ENCODE results near the gene SPC25. TPM values are rescaled to one million over a fixed set of nuclear protein-coding genes. Genes with fewer than 3 reads are reported as not detected.
A peak's percentile ranks its signal among the peaks of the same experiment; 100 is the strongest.

Gene SPC25
- total RNA-seq, 1 experiment from 2014 or later, result 64.3 TPM

DNA sequence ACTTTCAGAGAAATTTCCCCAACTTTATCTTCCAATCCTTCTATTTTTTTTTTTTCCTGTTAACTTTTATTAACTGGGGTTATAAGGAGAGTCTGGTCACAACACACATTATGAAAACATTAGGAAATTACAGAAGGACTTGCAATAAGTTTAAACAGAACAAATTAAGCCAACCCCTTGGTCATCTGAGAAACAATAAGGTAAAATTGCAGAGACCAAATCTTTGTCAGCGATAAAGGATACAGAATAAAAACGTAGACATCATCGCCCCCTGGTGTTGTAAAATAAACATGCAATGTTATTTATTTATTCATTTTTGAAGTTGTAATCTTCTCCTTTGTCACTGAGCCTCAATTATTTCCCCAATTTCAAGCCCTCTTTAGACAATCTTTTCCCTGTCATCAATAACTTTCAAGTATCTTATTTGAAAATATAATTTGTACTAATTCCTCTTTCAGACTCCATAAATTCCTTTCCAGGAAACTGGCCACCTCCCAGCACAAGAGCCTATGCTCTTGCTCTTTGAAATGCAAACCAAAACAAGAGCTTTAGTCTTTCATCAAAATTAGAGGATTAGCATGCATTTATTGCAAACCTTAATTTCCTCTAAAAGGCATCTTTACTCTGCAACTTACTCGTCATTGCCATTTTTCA lies 30.4 kb upstream of the SPC25 start:
- peak; percentile 58 for DNase-seq (ENCODE audit: low spot score)

DNA sequence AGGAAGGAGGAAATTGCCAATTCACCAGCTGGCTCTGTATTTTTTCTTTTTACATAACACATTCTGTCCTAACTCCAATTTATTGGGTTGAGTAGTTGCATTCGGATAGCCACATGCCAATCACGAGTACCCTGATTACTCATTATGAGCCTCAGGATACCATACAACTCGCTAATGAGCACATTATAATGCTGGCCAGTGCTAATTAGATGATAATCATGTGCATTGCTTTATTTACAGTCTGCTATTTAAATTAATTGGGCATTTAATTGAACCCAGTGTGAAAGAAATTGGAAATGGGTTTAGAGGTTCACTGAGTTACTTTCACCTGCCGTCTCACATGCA lies 26.1 kb upstream of the SPC25 start:
- BruUV-seq (replicated peaks), result no TSS peak

More for the DNA sequence above, 30.4 kb upstream of the SPC25 start:
- Histone ChIP-seq H3K36me3 (ENCODE audit: insufficient read depth, low read length, poor library complexity, severe bottlenecking) (no peaks in the 10 kb centered on the region), H3K27me3 (replicated peaks; ENCODE audit: insufficient read depth, low read depth, low read length, poor library complexity) (peaks cover 6% of the 10 kb centered on the region), H3K4me3 (ENCODE audit: low read depth, low read length, poor library complexity, severe bottlenecking) (no peak overlapping the region), H3K27ac (ENCODE audit: low read depth, low read length, poor library complexity, severe bottlenecking) (no peak overlapping the region), H3K9me3 (ENCODE audit: low read depth, low read length, poor library complexity, severe bottlenecking) (no peaks in the 10 kb centered on the region), H3K4me1 (ENCODE audit: insufficient read depth, low read length, poor library complexity, severe bottlenecking) (no peaks in the 10 kb centered on the region)
- ChIA-PET POLR2A (ENCODE audit: low non-redundant PET) (no interaction called here), CTCF (no interaction called here)
- TF ChIP-seq EZH2 (IDR thresholded peaks at IDR 0.05; ENCODE audit: borderline replicate concordance, low read depth, low read length, poor library complexity, severe bottlenecking), result no peak
- TF ChIP-seq, protein P1, sequence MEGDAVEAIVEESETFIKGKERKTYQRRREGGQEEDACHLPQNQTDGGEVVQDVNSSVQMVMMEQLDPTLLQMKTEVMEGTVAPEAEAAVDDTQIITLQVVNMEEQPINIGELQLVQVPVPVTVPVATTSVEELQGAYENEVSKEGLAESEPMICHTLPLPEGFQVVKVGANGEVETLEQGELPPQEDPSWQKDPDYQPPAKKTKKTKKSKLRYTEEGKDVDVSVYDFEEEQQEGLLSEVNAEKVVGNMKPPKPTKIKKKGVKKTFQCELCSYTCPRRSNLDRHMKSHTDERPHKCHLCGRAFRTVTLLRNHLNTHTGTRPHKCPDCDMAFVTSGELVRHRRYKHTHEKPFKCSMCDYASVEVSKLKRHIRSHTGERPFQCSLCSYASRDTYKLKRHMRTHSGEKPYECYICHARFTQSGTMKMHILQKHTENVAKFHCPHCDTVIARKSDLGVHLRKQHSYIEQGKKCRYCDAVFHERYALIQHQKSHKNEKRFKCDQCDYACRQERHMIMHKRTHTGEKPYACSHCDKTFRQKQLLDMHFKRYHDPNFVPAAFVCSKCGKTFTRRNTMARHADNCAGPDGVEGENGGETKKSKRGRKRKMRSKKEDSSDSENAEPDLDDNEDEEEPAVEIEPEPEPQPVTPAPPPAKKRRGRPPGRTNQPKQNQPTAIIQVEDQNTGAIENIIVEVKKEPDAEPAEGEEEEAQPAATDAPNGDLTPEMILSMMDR (conservative IDR thresholded peaks at IDR 0.05; ENCODE audit: low read depth, low read length), result peak; percentile 65
- BruUV-seq (replicated peaks), result no TSS peak
- intact Hi-C loops (cut with micrococcal nuclease; ENCODE audit: unreplicated experiment), result loop anchor here (1.0 to 2.0 kb wide), 2 partner anchors 147 to 574 kb away; no protein-coding TSS in a partner anchor

GRCh38 chr2:168915441-168916330 lies 25.5 kb upstream of the SPC25 start:
- TF ChIP-seq, protein P1 (conservative IDR thresholded peaks at IDR 0.05; ENCODE audit: low read depth, low read length), result no peak
- BruUV-seq (replicated peaks), result no TSS peak
- ChIA-PET CTCF (no interaction called here), POLR2A (ENCODE audit: low non-redundant PET) (no interaction called here)
- intact Hi-C loops (cut with micrococcal nuclease; ENCODE audit: unreplicated experiment), result no loop called here
- Histone ChIP-seq H3K4me3 (ENCODE audit: low read depth, low read length, poor library complexity, severe bottlenecking) (no peak overlapping the region), H3K4me1 (ENCODE audit: insufficient read depth, low read length, poor library complexity, severe bottlenecking) (no peaks in the 10 kb centered on the region), H3K27me3 (replicated peaks; ENCODE audit: insufficient read depth, low read depth, low read length, poor library complexity) (peaks cover 6% of the 10 kb centered on the region), H3K9me3 (ENCODE audit: low read depth, low read length, poor library complexity, severe bottlenecking) (no peaks in the 10 kb centered on the region), H3K36me3 (ENCODE audit: insufficient read depth, low read length, poor library complexity, severe bottlenecking) (no peaks in the 10 kb centered on the region), H3K27ac (ENCODE audit: low read depth, low read length, poor library complexity, severe bottlenecking) (no peak overlapping the region)
- no peak for DNase-seq (ENCODE audit: low spot score)

More for the DNA sequence above, 26.1 kb upstream of the SPC25 start:
- H3K27ac ChIP-seq (ENCODE audit: low read depth, low read length, poor library complexity, severe bottlenecking), result no peak overlapping the region
- TF ChIP-seq, protein P1 (conservative IDR thresholded peaks at IDR 0.05; ENCODE audit: low read depth, low read length), result no peak
- TF ChIP-seq EZH2 (IDR thresholded peaks at IDR 0.05; ENCODE audit: borderline replicate concordance, low read depth, low read length, poor library complexity, severe bottlenecking), result no peak
- no peak for DNase-seq (ENCODE audit: low spot score)
- POLR2A ChIA-PET (ENCODE audit: low non-redundant PET), result no interaction called here
- H3K27me3 ChIP-seq (replicated peaks; ENCODE audit: insufficient read depth, low read depth, low read length, poor library complexity), result peaks cover 6% of the 10 kb centered on the region
- CTCF ChIA-PET, result no interaction called here
- no peaks in the 10 kb centered on the region for H3K4me1 ChIP-seq (ENCODE audit: insufficient read depth, low read length, poor library complexity, severe bottlenecking)
- intact Hi-C loops (cut with micrococcal nuclease; ENCODE audit: unreplicated experiment), result no loop called here
- H3K36me3 ChIP-seq (ENCODE audit: insufficient read depth, low read length, poor library complexity, severe bottlenecking), result no peaks in the 10 kb centered on the region
- no peaks in the 10 kb centered on the region for H3K9me3 ChIP-seq (ENCODE audit: low read depth, low read length, poor library complexity, severe bottlenecking)
- H3K4me3 ChIP-seq (ENCODE audit: low read depth, low read length, poor library complexity, severe bottlenecking), result no peak overlapping the region

Data from A673 (cell line).